HEK293 (cell line): ENCODE results near the gene RAB44.

ENCODE experiments used
- CTCF ChIA-PET: fragments of 350-600 bp; formaldehyde crosslinking; extraction: SDS; loops from one replicate; lab custom pipeline; 2021; ENCODE audit warnings: antibody characterized with exemption; lab: Yijun Ruan, JAX
- POLR2A ChIA-PET: fragments of 300-600 bp; formaldehyde crosslinking; extraction: SDS; loops from one replicate; lab custom pipeline; 2020; ENCODE audit warnings: antibody characterized with exemption, inconsistent platforms; lab: Yijun Ruan, JAX
- H3K27ac ChIP-seq: fragments of 200-500 bp; sonication (Bioruptor generic); 2 replicates; pipeline ENCODE4 v1.5.1; 2014; ENCODE audit warnings: low read depth, low read length, control low read depth, inconsistent platforms; ENCODE audit errors: extremely low read depth
- H3K36me3 ChIP-seq, 2 experiments: fragments of 200-500 bp in 1 of 2; sonication (Bioruptor generic) in 1 of 2; 1 replicate in 1 of 2; 2 replicates in 1 of 2; pipeline ENCODE4 v1.5.1; 2014 to 2017; ENCODE audit warnings: inconsistent platforms in 2 of 2, low read length in 2 of 2; ENCODE audit not compliant: control insufficient read depth in 2 of 2, insufficient read depth in 1 of 2
- H3K4me1 ChIP-seq: fragments of 200-500 bp; sonication (Bioruptor generic); 2 replicates; pipeline ENCODE4 v1.5.1; 2014; ENCODE audit warnings: mild to moderate bottlenecking, low read length, inconsistent platforms; ENCODE audit not compliant: control insufficient read depth, insufficient read depth
- H3K4me3 ChIP-seq: 2 replicates; pipeline ENCODE4 v1.5.1; 2011; ENCODE audit warnings: low read depth, mild to moderate bottlenecking, control low read depth, low read length, moderate library complexity
- H3K9me3 ChIP-seq: fragments of 200-500 bp; sonication (Bioruptor generic); 2 replicates; pipeline ENCODE4 v1.5.1; 2014; ENCODE audit warnings: low read depth, low read length, inconsistent platforms; ENCODE audit not compliant: control insufficient read depth, insufficient read depth
- EGR2 ChIP-seq: fragments of 450-650 bp; formaldehyde crosslinking; IDR thresholded peaks from 2 replicates; pipeline ENCODE4 v1.5.1; 2016; ENCODE audit warnings: low read depth, missing biosample characterization, missing genetic modification characterization
- KLF1 ChIP-seq: fragments of 450-650 bp; formaldehyde crosslinking; IDR thresholded peaks from 2 replicates; pipeline ENCODE4 v1.5.1; 2016; ENCODE audit warnings: missing biosample characterization, missing genetic modification characterization
- SP7 ChIP-seq: fragments of 450-650 bp; formaldehyde crosslinking; IDR thresholded peaks from 2 replicates; pipeline ENCODE4 v1.5.1; 2016; ENCODE audit warnings: missing biosample characterization, missing genetic modification characterization
- ZFHX2 ChIP-seq: fragments of 450-650 bp; formaldehyde crosslinking; conservative IDR thresholded peaks from 2 replicates; pipeline ENCODE4 v1.5.1; 2016; ENCODE audit warnings: missing biosample characterization, missing genetic modification characterization
- ZNF488 ChIP-seq: fragments of 450-650 bp; formaldehyde crosslinking; IDR thresholded peaks from 2 replicates; pipeline ENCODE4 v1.5.1; 2016; ENCODE audit warnings: missing biosample characterization, missing genetic modification characterization
- ZNF513 ChIP-seq: fragments of 450-650 bp; IDR thresholded peaks from 2 replicates; pipeline ENCODE4 v1.5.1; 2018; ENCODE audit warnings: missing biosample characterization, missing genetic modification characterization
- ZNF514 ChIP-seq: fragments of 450-650 bp; formaldehyde crosslinking; IDR thresholded peaks from 2 replicates; pipeline ENCODE4 v1.5.1; 2016; ENCODE audit warnings: missing biosample characterization, missing genetic modification characterization
- ZNF518A ChIP-seq: fragments of 450-650 bp; formaldehyde crosslinking; conservative IDR thresholded peaks from 2 replicates; pipeline ENCODE4 v1.5.1; 2016; ENCODE audit warnings: low read depth, missing biosample characterization, missing genetic modification characterization
- TF ChIP-seq, protein P1 (sequence below): fragments of 450-650 bp; formaldehyde crosslinking; IDR thresholded peaks from 2 replicates; pipeline ENCODE4 v1.5.1; 2016; ENCODE audit warnings: missing biosample characterization, missing genetic modification characterization
- TF ChIP-seq, protein P2 (sequence below): fragments of 450-650 bp; formaldehyde crosslinking; IDR thresholded peaks from 2 replicates; pipeline ENCODE4 v1.5.1; 2016; ENCODE audit warnings: missing biosample characterization, missing genetic modification characterization

RAB44 gene

GRCh38 chr6:36743032-36743431, 45.4 kb downstream of the RAB44 start:
- no peak overlapping the region for H3K4me3 ChIP-seq
- no peaks in the 10 kb centered on the region for H3K4me1 ChIP-seq
- no peak overlapping the region for H3K27ac ChIP-seq
- H3K9me3 ChIP-seq, result no peaks in the 10 kb centered on the region
- no peaks in the 10 kb centered on the region for H3K36me3 ChIP-seq
- ChIA-PET POLR2A (no interaction called here), CTCF (no interaction called here)
- TF ChIP-seq ZNF518A (tag by site-specific recombination) (no peak), ZNF514 (no peak), SP7 (tag by site-specific recombination) (no peak), ZNF513 (tag by site-specific recombination) (no peak), ZNF488 (tag by site-specific recombination) (no peak)

DNA sequence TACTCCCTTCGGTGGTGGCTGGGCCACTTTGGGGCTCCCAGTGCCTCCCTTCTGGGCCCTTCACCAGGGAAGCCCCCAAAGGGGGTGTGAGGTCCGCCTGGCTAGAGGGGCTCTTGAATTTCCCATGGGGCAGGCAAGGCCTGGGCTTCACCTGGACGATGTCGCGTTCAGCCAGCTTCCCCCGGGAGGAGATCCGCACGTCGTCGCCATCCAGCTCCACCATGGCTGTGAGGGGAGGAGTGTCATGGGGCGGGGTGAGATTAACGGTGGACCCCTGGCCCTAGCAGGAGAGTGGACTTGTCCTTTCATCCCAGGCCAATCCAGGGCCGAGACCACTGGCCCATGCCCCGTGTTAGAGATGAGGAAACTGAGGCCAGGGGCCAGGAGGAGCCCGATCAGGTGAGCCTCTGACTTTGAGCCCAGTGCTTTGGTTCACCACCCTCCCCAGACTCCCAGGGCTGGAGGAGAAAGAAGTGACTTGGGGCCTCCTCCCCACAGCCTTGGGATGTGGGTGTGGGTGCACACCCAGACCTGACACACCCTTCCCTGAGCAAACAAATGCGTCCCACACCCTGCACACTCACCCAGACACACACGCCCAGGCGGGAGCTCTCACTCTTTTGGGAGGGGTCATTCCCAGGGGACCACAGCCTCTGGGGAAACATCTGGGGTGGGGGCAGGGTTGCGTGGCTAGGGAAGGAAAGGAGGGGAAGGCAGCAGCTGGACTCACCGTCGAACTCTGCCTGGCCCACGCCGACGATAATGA, 46.1 kb downstream of the RAB44 start:
- Histone ChIP-seq H3K27ac (no peak overlapping the region), H3K36me3 (no peaks in the 10 kb centered on the region), H3K4me3 (no peak overlapping the region), H3K9me3 (no peaks in the 10 kb centered on the region), H3K4me1 (no peaks in the 10 kb centered on the region)
- CTCF ChIA-PET, result interaction anchor here (0.5 to 2.9 kb wide), 2 partner anchors 15 to 63 kb away, joined by 3 to 25 read pairs; no protein-coding TSS in a partner anchor
- POLR2A ChIA-PET, result no interaction called here
- TF ChIP-seq ZFHX2 (tag by site-specific recombination) (peak; percentile 83), EGR2 (peak; percentile 71; the same call in 1 of the 2 replicates), KLF1 (tag by site-specific recombination) (peak; percentile 100)
- TF ChIP-seq, protein P1, sequence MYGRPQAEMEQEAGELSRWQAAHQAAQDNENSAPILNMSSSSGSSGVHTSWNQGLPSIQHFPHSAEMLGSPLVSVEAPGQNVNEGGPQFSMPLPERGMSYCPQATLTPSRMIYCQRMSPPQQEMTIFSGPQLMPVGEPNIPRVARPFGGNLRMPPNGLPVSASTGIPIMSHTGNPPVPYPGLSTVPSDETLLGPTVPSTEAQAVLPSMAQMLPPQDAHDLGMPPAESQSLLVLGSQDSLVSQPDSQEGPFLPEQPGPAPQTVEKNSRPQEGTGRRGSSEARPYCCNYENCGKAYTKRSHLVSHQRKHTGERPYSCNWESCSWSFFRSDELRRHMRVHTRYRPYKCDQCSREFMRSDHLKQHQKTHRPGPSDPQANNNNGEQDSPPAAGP (tag by site-specific recombination), result peak; percentile 100
- TF ChIP-seq, protein P2, sequence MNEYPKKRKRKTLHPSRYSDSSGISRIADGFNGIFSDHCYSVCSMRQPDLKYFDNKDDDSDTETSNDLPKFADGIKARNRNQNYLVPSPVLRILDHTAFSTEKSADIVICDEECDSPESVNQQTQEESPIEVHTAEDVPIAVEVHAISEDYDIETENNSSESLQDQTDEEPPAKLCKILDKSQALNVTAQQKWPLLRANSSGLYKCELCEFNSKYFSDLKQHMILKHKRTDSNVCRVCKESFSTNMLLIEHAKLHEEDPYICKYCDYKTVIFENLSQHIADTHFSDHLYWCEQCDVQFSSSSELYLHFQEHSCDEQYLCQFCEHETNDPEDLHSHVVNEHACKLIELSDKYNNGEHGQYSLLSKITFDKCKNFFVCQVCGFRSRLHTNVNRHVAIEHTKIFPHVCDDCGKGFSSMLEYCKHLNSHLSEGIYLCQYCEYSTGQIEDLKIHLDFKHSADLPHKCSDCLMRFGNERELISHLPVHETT (tag by site-specific recombination), result no peak
